Mucosa of descending colon (tissue), 3 donors: ENCODE data around the gene PTX4. TPM values are rescaled to one million over a fixed set of nuclear protein-coding genes. Genes with fewer than 3 reads are reported as not detected.

Source experiments
- ATAC-seq: fragments of 200-7000 bp; cut with Tn5 transposase; one replicate; pipeline ENCODE4 v1.9.1; 2020; ENCODE audit warnings: mild to moderate bottlenecking, moderate library complexity
- DNase-seq, 3 donors: peaks; one replicate each; pipeline ENCODE4 v3.0.0-alpha.2; 2020
- H3K36me3 ChIP-seq: fragments of 200-600 bp; one replicate; pipeline ENCODE4 v1.8.0; 2021; ENCODE audit warnings: low read depth, mild to moderate bottlenecking
- H3K4me1 ChIP-seq: fragments of 200-600 bp; one replicate; pipeline ENCODE4 v1.8.0; 2021; ENCODE audit warnings: low read depth, mild to moderate bottlenecking
- H3K4me3 ChIP-seq: fragments of 200-600 bp; one replicate; pipeline ENCODE4 v1.8.0; 2021; ENCODE audit warnings: mild to moderate bottlenecking
- H3K9me3 ChIP-seq: fragments of 200-600 bp; one replicate; pipeline ENCODE4 v1.8.0; 2021; ENCODE audit warnings: mild to moderate bottlenecking
- CTCF ChIP-seq: fragments of 200-600 bp; IDR thresholded peaks from one replicate; pipeline ENCODE4 v1.8.0; 2022; ENCODE audit warnings: antibody characterized with exemption, mild to moderate bottlenecking
- intact Hi-C, 2 donors: fragments of 100-400 bp; cut with DNase I in 1 of 2; cut with micrococcal nuclease in 1 of 2; formaldehyde crosslinking; loops; one replicate each; pipeline versions ENCODE4 v1.11.0 to v1.11.1; 2022; cut with DNase I, micrococcal nuclease
- total RNA-seq, 3 donors: library from RNA; stranded (reverse); fragmentation: NEBNext Ultra II Directional in 2 of 3; extraction: Animal tissue kit (Norgen Biotek cat#: 25700) in 2 of 3; gene quantifications; one replicate each; pipeline versions ENCODE4 v1.2.1 to v1.2.4, GENCODE V29; 2021 to 2023
- donor health status: DM: no; HTN: no; CAD: no; lungs with moderate emphysema.
- donor health status: DM: no; HTN: no; CAD: no.
- donor health status: DM: no; HTN: yes; CAD: no.

The PTX4 gene
- total RNA-seq, 3 donors from 2014 or later: not detected

GRCh38 chr16:1451702-1452392, 36.9 kb downstream of the PTX4 start:
- H3K9me3 ChIP-seq: no peaks in the 10 kb centered on the region
- peaks cover 5% of the 10 kb centered on the region for H3K36me3 ChIP-seq
- H3K4me1 ChIP-seq: no peaks in the 10 kb centered on the region
- TF ChIP-seq CTCF: no peak
- intact Hi-C loops: no loop called here
- DNase-seq: no peak
- H3K4me3 ChIP-seq: no peak overlapping the region
- ATAC-seq: no peak

- no peak for TF ChIP-seq CTCF
- intact Hi-C loops: no loop called here
- Histone ChIP-seq H3K4me1 (no peaks in the 10 kb centered on the region), H3K36me3 (peaks cover 5% of the 10 kb centered on the region), H3K9me3 (no peaks in the 10 kb centered on the region), H3K4me3 (no peak overlapping the region)
- ATAC-seq: no peak
- no peak for DNase-seq
Observed at GRCh38 chr16:1450841-1451240, 37.9 kb downstream of the PTX4 start.

- intact Hi-C loops: no loop called here
- DNase-seq: no peak
- Histone ChIP-seq H3K4me1 (no peaks in the 10 kb centered on the region), H3K36me3 (peaks cover 5% of the 10 kb centered on the region), H3K9me3 (no peaks in the 10 kb centered on the region), H3K4me3 (no peak overlapping the region)
- TF ChIP-seq CTCF: no peak
- ATAC-seq: no peak
Observed at GRCh38 chr16:1450218-1450617, 38.5 kb downstream of the PTX4 start.

- intact Hi-C loops: no loop called here
- Histone ChIP-seq H3K9me3 (no peaks in the 10 kb centered on the region), H3K4me1 (no peaks in the 10 kb centered on the region), H3K4me3 (no peak overlapping the region), H3K36me3 (peaks cover 5% of the 10 kb centered on the region)
- TF ChIP-seq CTCF: no peak
- ATAC-seq (no peak), DNase-seq (no peak)
Observed at GRCh38 chr16:1449201-1449788, 39.4 kb downstream of the PTX4 start.

GRCh38 chr16:1448536-1449116, 40.1 kb downstream of the PTX4 start:
- ATAC-seq: no peak
- no peaks in the 10 kb centered on the region for H3K4me1 ChIP-seq
- no peaks in the 10 kb centered on the region for H3K9me3 ChIP-seq
- H3K36me3 ChIP-seq: peaks cover 5% of the 10 kb centered on the region
- intact Hi-C loops: no loop called here
- no peak for TF ChIP-seq CTCF
- H3K4me3 ChIP-seq: no peak overlapping the region
- DNase-seq: no peak
